ENCODE data around the gene MND1. TPM values are rescaled to one million over a fixed set of nuclear protein-coding genes. Genes with fewer than 3 reads are reported as not detected.
"Not testable (repeated sequence)": the region's sequence is repeated elsewhere in the genome, so short reads cannot be mapped to it uniquely, and the experiment has no call there.

The MND1 gene
- total and polyA plus RNA-seq, 2 experiments from 2014 or later = 1.2 to 4.9 TPM

DNA sequence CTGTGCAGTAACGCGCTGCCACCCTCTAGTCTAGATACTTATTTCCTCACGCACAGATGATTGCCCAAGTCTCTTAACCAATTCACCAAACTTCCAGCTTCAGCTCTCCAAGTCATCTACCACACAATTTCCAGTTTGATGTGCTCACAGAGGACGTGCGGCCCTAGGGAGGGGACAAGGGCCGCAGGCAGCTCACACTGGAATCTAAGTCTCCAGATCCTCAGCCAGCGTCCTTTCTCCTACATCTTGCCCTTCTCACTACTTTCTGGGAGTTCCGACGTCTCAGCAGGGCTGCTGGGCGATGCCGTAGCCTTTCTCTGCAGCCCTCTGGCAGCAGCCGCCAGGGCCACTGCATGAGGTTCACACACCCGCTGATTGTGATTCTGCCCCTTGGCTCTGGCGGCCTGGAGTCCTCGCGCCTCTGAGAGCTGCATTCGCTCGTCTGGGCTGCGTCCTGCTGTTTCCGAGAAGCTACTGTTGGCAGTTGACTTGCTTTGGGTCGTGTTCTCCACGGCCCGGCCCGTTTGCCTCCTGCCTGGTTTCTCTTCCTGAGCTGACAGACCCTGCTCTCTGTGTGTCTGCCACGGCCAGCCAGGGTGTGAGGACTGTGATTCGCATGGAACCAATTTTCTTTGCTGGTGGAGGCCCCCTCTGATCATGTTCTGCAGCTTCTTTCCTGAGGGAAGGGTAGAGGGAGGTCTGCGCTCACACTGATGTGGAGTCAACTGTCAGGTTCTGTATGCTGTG lies 107.6 kb downstream of the MND1 start:
- H3K27ac ChIP-seq = no peak overlapping the region
- no peaks in the 10 kb centered on the region for H3K79me2 ChIP-seq (ENCODE audit: insufficient read depth)
- TF ChIP-seq EZH2 (IDR thresholded peaks at IDR 0.05; ENCODE audit: insufficient read depth, poor library complexity, severe bottlenecking) (no peak), EZH2phosphoT487 (IDR thresholded peaks at IDR 0.05; ENCODE audit: insufficient read depth, low read depth) (no peak)
- no peaks in the 10 kb centered on the region for H3K9me3 ChIP-seq (ENCODE audit: low read depth)
- no peak overlapping the region for H3K4me3 ChIP-seq
- H3F3A ChIP-seq (ENCODE audit: insufficient read depth) = no peaks in the 10 kb centered on the region
- 52 to 63% methylated on average over 26 to 27 of the region's 27 CpGs for WGBS, 2 experiments (ENCODE audit: low coverage in 1 of 2, low lambda C conversion rate in 2 of 2, missing lambda C conversion rate in 2 of 2)
- no peaks in the 10 kb centered on the region for H3K9me2 ChIP-seq (ENCODE audit: insufficient read depth)
- peak overlapping the region; percentile 63 for H2AFZ ChIP-seq
- in situ Hi-C loops (cut with MboI) = no loop called here
- H3K27me3 ChIP-seq (replicated peaks; ENCODE audit: insufficient read depth) = no peaks in the 10 kb centered on the region
- no peak overlapping the region for H3K9ac ChIP-seq
- no peaks in the 10 kb centered on the region for H3K36me3 ChIP-seq (ENCODE audit: low read depth)
- no peak overlapping the region for H3K4me2 ChIP-seq (ENCODE audit: unreplicated experiment)
- H3K4me1 ChIP-seq (ENCODE audit: insufficient read depth) = peaks cover 5% of the 10 kb centered on the region; the same call in 1 of the 2 replicates
- H4K20me1 ChIP-seq (ENCODE audit: insufficient read depth) = no peaks in the 10 kb centered on the region
- no peak for DNase-seq

DNA sequence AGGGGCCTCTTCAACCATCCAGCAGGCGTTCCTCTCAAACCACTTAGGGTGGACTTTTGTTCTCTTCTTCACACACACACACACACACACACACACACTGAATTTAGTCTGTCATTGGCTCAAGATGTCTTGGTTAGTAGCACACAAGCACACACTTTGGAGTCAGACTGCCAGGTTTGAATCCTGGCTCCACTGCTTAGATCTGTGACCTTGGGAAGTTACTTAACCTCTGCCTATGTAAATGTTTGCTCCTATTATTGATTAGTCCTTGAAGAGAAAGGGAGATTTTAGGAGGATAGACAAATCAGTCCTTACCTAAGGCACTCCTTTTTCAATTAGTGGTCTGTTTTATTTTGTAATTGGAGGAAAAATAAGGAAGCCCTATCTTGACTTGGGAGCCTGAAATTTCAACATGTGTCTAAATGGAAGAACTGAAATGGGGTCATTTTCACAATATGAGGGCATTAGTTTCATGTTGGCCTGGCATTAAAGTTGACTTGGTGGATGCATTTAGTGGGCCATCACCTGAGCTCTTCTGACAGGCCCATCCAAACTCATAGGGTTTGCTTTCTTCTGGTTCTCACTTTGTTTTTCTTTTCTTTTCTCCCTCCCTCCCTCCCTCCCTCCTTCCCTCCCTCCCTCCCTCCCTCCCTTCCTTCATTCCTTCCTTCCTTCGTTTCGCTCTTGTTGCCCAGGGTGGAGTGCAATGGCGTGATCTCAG lies 108.3 kb downstream of the MND1 start:
- no peak overlapping the region for H3K27ac ChIP-seq
- in situ Hi-C loops (cut with MboI) = no loop called here
- H2AFZ ChIP-seq = no peak overlapping the region
- H4K20me1 ChIP-seq (ENCODE audit: insufficient read depth) = no peaks in the 10 kb centered on the region
- H3K79me2 ChIP-seq (ENCODE audit: insufficient read depth) = no peaks in the 10 kb centered on the region
- TF ChIP-seq EZH2 (IDR thresholded peaks at IDR 0.05; ENCODE audit: insufficient read depth, poor library complexity, severe bottlenecking) (no peak), EZH2phosphoT487 (IDR thresholded peaks at IDR 0.05; ENCODE audit: insufficient read depth, low read depth) (no peak)
- no peak overlapping the region for H3K4me2 ChIP-seq (ENCODE audit: unreplicated experiment)
- whole genome bisulfite sequencing, 2 experiments (ENCODE audit: low coverage in 1 of 2, low lambda C conversion rate in 2 of 2, missing lambda C conversion rate in 2 of 2) = 96 to 100% methylated on average over 1 to 4 of the region's 4 CpGs
- no peak overlapping the region for H3K9ac ChIP-seq
- H3K9me3 ChIP-seq (ENCODE audit: low read depth) = no peaks in the 10 kb centered on the region
- H3K4me1 ChIP-seq (ENCODE audit: insufficient read depth) = peaks cover 5% of the 10 kb centered on the region; the same call in 1 of the 2 replicates
- no peaks in the 10 kb centered on the region for H3K27me3 ChIP-seq (replicated peaks; ENCODE audit: insufficient read depth)
- H3K4me3 ChIP-seq = no peak overlapping the region
- no peak for DNase-seq
- H3K9me2 ChIP-seq (ENCODE audit: insufficient read depth) = no peaks in the 10 kb centered on the region
- H3F3A ChIP-seq (ENCODE audit: insufficient read depth) = no peaks in the 10 kb centered on the region
- no peaks in the 10 kb centered on the region for H3K36me3 ChIP-seq (ENCODE audit: low read depth)

- in situ Hi-C loops (cut with MboI) = no loop called here
- WGBS, 2 experiments (ENCODE audit: low coverage in 1 of 2, low lambda C conversion rate in 2 of 2, missing lambda C conversion rate in 2 of 2) = 95 to 96% methylated on average over 8 of the region's 8 CpGs
- H3K27me3 ChIP-seq (replicated peaks; ENCODE audit: insufficient read depth) = no peaks in the 10 kb centered on the region
- no peaks in the 10 kb centered on the region for H3K9me2 ChIP-seq (ENCODE audit: insufficient read depth)
- H3K79me2 ChIP-seq (ENCODE audit: insufficient read depth) = no peaks in the 10 kb centered on the region
- no peaks in the 10 kb centered on the region for H3K9me3 ChIP-seq (ENCODE audit: low read depth)
- H3K36me3 ChIP-seq (ENCODE audit: low read depth) = no peaks in the 10 kb centered on the region
- no peak overlapping the region for H3K9ac ChIP-seq
- H3K4me3 ChIP-seq = no peak overlapping the region
- H3K4me2 ChIP-seq (ENCODE audit: unreplicated experiment) = no peak overlapping the region
- no peak for TF ChIP-seq EZH2phosphoT487 (IDR thresholded peaks at IDR 0.05; ENCODE audit: insufficient read depth, low read depth)
- TF ChIP-seq EZH2 (IDR thresholded peaks at IDR 0.05; ENCODE audit: insufficient read depth, poor library complexity, severe bottlenecking) = no peak
- no peak overlapping the region for H2AFZ ChIP-seq
- peaks cover 2% of the 10 kb centered on the region; the same call in 1 of the 2 replicates for H3K4me1 ChIP-seq (ENCODE audit: insufficient read depth)
- no peak for DNase-seq
- H3F3A ChIP-seq (ENCODE audit: insufficient read depth) = no peaks in the 10 kb centered on the region
- no peak overlapping the region for H3K27ac ChIP-seq
- H4K20me1 ChIP-seq (ENCODE audit: insufficient read depth) = no peaks in the 10 kb centered on the region
Observed at GRCh38 chr4:153453402-153453801, 108.9 kb downstream of the MND1 start.

GRCh38 chr4:153458969-153459368 lies 114.5 kb downstream of the MND1 start:
- no peak overlapping the region for H2AFZ ChIP-seq
- no peaks in the 10 kb centered on the region for H3K9me2 ChIP-seq (ENCODE audit: insufficient read depth)
- H3K79me2 ChIP-seq (ENCODE audit: insufficient read depth) = no peaks in the 10 kb centered on the region
- no peaks in the 10 kb centered on the region for H4K20me1 ChIP-seq (ENCODE audit: insufficient read depth)
- H3F3A ChIP-seq (ENCODE audit: insufficient read depth) = no peaks in the 10 kb centered on the region
- H3K9ac ChIP-seq = no peak overlapping the region
- no peaks in the 10 kb centered on the region for H3K9me3 ChIP-seq (ENCODE audit: low read depth)
- whole genome bisulfite sequencing, 2 experiments (ENCODE audit: low coverage in 1 of 2, low lambda C conversion rate in 2 of 2, missing lambda C conversion rate in 2 of 2) = 73 to 75% methylated on average over 1 of the region's 1 CpG
- TF ChIP-seq EZH2 (IDR thresholded peaks at IDR 0.05; ENCODE audit: insufficient read depth, poor library complexity, severe bottlenecking) (no peak), EZH2phosphoT487 (IDR thresholded peaks at IDR 0.05; ENCODE audit: insufficient read depth, low read depth) (no peak)
- H3K36me3 ChIP-seq (ENCODE audit: low read depth) = no peaks in the 10 kb centered on the region
- no peak for DNase-seq
- in situ Hi-C loops (cut with MboI) = no loop called here
- H3K27me3 ChIP-seq (replicated peaks; ENCODE audit: insufficient read depth) = no peaks in the 10 kb centered on the region
- no peak overlapping the region for H3K4me3 ChIP-seq
- no peaks in the 10 kb centered on the region for H3K4me1 ChIP-seq (ENCODE audit: insufficient read depth)
- H3K27ac ChIP-seq = no peak overlapping the region
- no peak overlapping the region for H3K4me2 ChIP-seq (ENCODE audit: unreplicated experiment)

- H3K27me3 ChIP-seq (replicated peaks; ENCODE audit: insufficient read depth); H3K9ac ChIP-seq; DNase-seq; H2AFZ ChIP-seq; H3K27ac ChIP-seq; H3F3A ChIP-seq (ENCODE audit: insufficient read depth); H3K4me1 ChIP-seq (ENCODE audit: insufficient read depth); H3K36me3 ChIP-seq (ENCODE audit: low read depth); H3K4me3 ChIP-seq; H3K9me2 ChIP-seq (ENCODE audit: insufficient read depth); in situ Hi-C loops (cut with MboI); H3K4me2 ChIP-seq (ENCODE audit: unreplicated experiment); H4K20me1 ChIP-seq (ENCODE audit: insufficient read depth); H3K9me3 ChIP-seq (ENCODE audit: low read depth); H3K79me2 ChIP-seq (ENCODE audit: insufficient read depth): not testable (repeated sequence)
- 84 to 93% methylated on average over 4 of the region's 4 CpGs for WGBS, 2 experiments (ENCODE audit: low coverage in 1 of 2, low lambda C conversion rate in 2 of 2, missing lambda C conversion rate in 2 of 2)
Observed at GRCh38 chr4:153461549-153461948, 117.1 kb downstream of the MND1 start.
